Fibroblast of lung (primary cell): ENCODE measurements around the gene KCNH2. TPM values are rescaled to one million over a fixed set of nuclear protein-coding genes. Genes with fewer than 3 reads are reported as not detected.

Experiments used
- DNase-seq, 2 donors: peaks; one replicate each; pipeline versions ENCODE4 v3.0.0 to v3.0.0-alpha.2; 2010; ENCODE audit warnings: low read depth in 2 of 2
- H2AFZ ChIP-seq: 2 replicates; pipeline ENCODE4 v1.5.1; 2012; ENCODE audit warnings: low read length, control low read depth, inconsistent platforms
- H3K27ac ChIP-seq: 2 replicates; pipeline ENCODE4 v1.5.1; 2011; ENCODE audit warnings: low read length, control low read depth; ENCODE audit not compliant: insufficient read depth
- H3K27me3 ChIP-seq: 2 replicates; pipeline ENCODE4 v1.5.1; 2011; ENCODE audit warnings: mild to moderate bottlenecking, low read length; ENCODE audit not compliant: control insufficient read depth, insufficient read depth
- H3K36me3 ChIP-seq: 2 replicates; pipeline ENCODE4 v1.5.1; 2011; ENCODE audit warnings: low read length; ENCODE audit not compliant: control insufficient read depth, insufficient read depth
- H3K4me1 ChIP-seq: 2 replicates; pipeline ENCODE4 v1.5.1; 2011; ENCODE audit warnings: low read length; ENCODE audit not compliant: control insufficient read depth, insufficient read depth; ENCODE audit errors: extremely low read depth
- H3K4me2 ChIP-seq: 2 replicates; pipeline ENCODE4 v1.5.1; 2011; ENCODE audit warnings: low read length, control low read depth; ENCODE audit not compliant: insufficient read depth; ENCODE audit errors: extremely low read depth
- H3K4me3 ChIP-seq, 4 experiments: fragments of 200-600 bp in 1 of 4; sonication (generic) in 1 of 4; replicated peaks in 1 of 4; 2 replicates each; pipeline ENCODE4 v1.5.1; 2011 to 2016; ENCODE audit warnings: low read length in 4 of 4, low read depth in 3 of 4, mild to moderate bottlenecking in 3 of 4, control low read depth in 2 of 4, inconsistent platforms in 1 of 4, mixed read lengths in 1 of 4; ENCODE audit not compliant: insufficient read depth in 1 of 4; ENCODE audit errors: control extremely low read depth in 1 of 4
- H3K79me2 ChIP-seq: 2 replicates; pipeline ENCODE4 v1.5.1; 2012; ENCODE audit warnings: mild to moderate bottlenecking, low read length, inconsistent platforms; ENCODE audit not compliant: control insufficient read depth, insufficient read depth
- H3K9ac ChIP-seq: 2 replicates; pipeline ENCODE4 v1.5.1; 2011; ENCODE audit warnings: mild to moderate bottlenecking, low read length, control low read depth; ENCODE audit not compliant: insufficient read depth
- H3K9me3 ChIP-seq: 2 replicates; pipeline ENCODE4 v1.5.1; 2012; ENCODE audit warnings: low read depth, low read length; ENCODE audit not compliant: control insufficient read depth, insufficient read depth
- H4K20me1 ChIP-seq: 2 replicates; pipeline ENCODE4 v1.5.1; 2011; ENCODE audit warnings: low read length; ENCODE audit not compliant: control insufficient read depth, insufficient read depth; ENCODE audit errors: extremely low read depth
- EZH2 ChIP-seq: IDR thresholded peaks from 2 replicates; pipeline ENCODE4 v1.5.1; 2012; ENCODE audit warnings: low read length, control low read depth, mild to moderate bottlenecking; ENCODE audit errors: missing control alignments
- polyA plus RNA-seq, 2 donors: library from polyadenylated mRNA; depleted of rRNA in 1 of 2; stranded (reverse) in 1 of 2; unstranded in 1 of 2; fragments of >200 nt; gene quantifications; 2 replicates each; pipeline ENCODE4 v1.2.1, GENCODE V29; 2011 to 2012; ENCODE audit warnings: missing spikeins in 1 of 2
- total RNA-seq: library from RNA; depleted of rRNA; stranded (reverse); fragments of >200 nt; gene quantifications from 2 replicates; pipeline ENCODE4 v1.2.1, GENCODE V29; 2014
- TF ChIP-seq, protein P1 (sequence below), 2 donors: IDR thresholded peaks in 1 of 2; conservative IDR thresholded peaks in 1 of 2; 1 replicate in 1 of 2; 2 replicates in 1 of 2; pipeline ENCODE4 v1.5.1; 2011 to 2012; ENCODE audit warnings: low read length in 2 of 2, control low read depth in 1 of 2, inconsistent platforms in 1 of 2, low read depth in 1 of 2, mild to moderate bottlenecking in 1 of 2

KCNH2 gene
- total and polyA plus RNA-seq, 2 donors (not counting 1 experiment from before 2014, with no cell fraction given): 0.15 to 6.1 TPM

DNA sequence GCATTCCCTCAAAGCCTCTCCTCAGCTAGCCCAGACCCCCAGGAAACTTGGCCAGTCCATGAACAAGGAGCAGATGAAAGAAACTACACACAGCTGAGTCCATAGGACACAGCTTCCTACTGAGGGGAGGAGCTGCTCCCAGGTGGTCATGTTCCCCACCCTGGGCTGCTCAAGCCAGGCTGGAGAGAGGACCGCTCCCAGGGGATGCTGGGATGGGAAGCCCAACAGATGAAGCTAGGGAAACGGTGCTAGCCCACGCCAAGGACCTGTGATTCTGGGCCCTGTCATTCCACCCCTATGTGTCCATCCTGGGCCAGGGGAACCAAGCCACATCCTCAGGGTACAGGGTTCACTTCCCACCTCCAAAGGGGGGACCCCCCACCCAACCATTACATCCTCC is 19.0 kb downstream of the KCNH2 start:
- no peak overlapping the region for H2AFZ ChIP-seq
- no peaks in the 10 kb centered on the region for H3K79me2 ChIP-seq
- H4K20me1 ChIP-seq: no peaks in the 10 kb centered on the region
- no peak for DNase-seq
- H3K4me2 ChIP-seq: no peak overlapping the region
- H3K9me3 ChIP-seq: no peaks in the 10 kb centered on the region
- no peak overlapping the region for H3K9ac ChIP-seq
- TF ChIP-seq, protein P1, sequence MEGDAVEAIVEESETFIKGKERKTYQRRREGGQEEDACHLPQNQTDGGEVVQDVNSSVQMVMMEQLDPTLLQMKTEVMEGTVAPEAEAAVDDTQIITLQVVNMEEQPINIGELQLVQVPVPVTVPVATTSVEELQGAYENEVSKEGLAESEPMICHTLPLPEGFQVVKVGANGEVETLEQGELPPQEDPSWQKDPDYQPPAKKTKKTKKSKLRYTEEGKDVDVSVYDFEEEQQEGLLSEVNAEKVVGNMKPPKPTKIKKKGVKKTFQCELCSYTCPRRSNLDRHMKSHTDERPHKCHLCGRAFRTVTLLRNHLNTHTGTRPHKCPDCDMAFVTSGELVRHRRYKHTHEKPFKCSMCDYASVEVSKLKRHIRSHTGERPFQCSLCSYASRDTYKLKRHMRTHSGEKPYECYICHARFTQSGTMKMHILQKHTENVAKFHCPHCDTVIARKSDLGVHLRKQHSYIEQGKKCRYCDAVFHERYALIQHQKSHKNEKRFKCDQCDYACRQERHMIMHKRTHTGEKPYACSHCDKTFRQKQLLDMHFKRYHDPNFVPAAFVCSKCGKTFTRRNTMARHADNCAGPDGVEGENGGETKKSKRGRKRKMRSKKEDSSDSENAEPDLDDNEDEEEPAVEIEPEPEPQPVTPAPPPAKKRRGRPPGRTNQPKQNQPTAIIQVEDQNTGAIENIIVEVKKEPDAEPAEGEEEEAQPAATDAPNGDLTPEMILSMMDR (conservative IDR thresholded peaks at IDR 0.05 in 1 of 2, IDR thresholded peaks at IDR 0.05 in 1 of 2; ENCODE audit: low read depth in 1 of 2, low read length in 2 of 2): no peak
- no peak for TF ChIP-seq EZH2
- no peaks in the 10 kb centered on the region for H3K36me3 ChIP-seq
- peaks cover 3% of the 10 kb centered on the region for H3K27me3 ChIP-seq
- H3K4me3 ChIP-seq: no peak overlapping the region
- H3K4me1 ChIP-seq: peaks cover 3% of the 10 kb centered on the region
- no peak overlapping the region for H3K27ac ChIP-seq

DNA sequence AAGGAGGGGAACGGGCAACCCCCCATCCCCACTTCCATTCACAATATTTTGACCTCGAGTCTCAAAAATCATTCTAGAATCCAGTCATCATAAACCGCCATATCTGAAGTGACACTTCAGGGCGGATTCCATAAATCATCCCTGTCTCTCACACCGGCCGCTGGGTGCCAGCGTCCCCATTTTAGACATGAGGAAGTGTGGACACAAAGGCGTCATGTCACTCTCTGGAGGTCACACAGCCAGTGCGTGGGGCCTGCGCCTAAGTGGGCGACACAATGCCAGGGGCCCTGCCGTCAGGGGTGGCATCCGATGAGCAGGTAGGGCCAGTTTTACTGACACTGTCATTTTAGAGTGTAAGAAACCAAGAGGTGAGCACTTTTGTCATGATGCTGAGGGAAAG is 19.5 kb downstream of the KCNH2 start:
- H2AFZ ChIP-seq: no peak overlapping the region
- no peak overlapping the region for H3K4me3 ChIP-seq
- no peak for DNase-seq
- H3K4me2 ChIP-seq: no peak overlapping the region
- no peaks in the 10 kb centered on the region for H3K9me3 ChIP-seq
- TF ChIP-seq, protein P1 (conservative IDR thresholded peaks at IDR 0.05 in 1 of 2, IDR thresholded peaks at IDR 0.05 in 1 of 2; ENCODE audit: low read depth in 1 of 2, low read length in 2 of 2): no peak
- TF ChIP-seq EZH2: no peak
- no peaks in the 10 kb centered on the region for H3K36me3 ChIP-seq
- H3K27ac ChIP-seq: no peak overlapping the region
- H3K79me2 ChIP-seq: no peaks in the 10 kb centered on the region
- H3K9ac ChIP-seq: no peak overlapping the region
- peaks cover 3% of the 10 kb centered on the region for H3K4me1 ChIP-seq
- no peaks in the 10 kb centered on the region for H4K20me1 ChIP-seq
- peaks cover 3% of the 10 kb centered on the region for H3K27me3 ChIP-seq

DNA sequence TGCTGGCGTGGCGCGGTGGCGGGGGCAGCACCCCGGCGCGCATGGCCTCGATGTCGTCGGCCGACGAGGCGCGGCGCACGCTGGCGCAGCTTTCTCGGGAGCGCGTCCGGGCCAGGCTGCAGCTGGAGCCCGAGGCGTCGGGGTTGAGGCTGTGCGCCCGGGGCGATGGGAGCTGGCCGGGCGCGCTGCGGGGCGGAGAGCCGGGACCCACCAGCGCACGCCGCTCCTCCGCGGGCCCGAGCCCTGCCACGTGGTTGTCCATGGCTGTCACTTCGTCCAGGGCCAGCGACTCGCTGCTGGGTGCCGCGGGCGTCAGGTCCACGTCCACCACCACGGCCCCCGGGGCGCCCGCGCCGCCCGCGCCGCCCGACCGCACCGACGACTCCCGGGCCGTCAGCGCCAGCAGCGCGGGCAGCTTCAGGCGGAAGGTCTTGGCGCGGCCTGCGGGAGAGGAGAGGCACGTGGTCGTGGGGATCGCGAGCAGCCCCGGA is 20.0 kb downstream of the KCNH2 start:
- H3K9ac ChIP-seq: no peak overlapping the region
- no peak overlapping the region for H3K4me2 ChIP-seq
- no peaks in the 10 kb centered on the region for H3K9me3 ChIP-seq
- no peak overlapping the region for H3K4me3 ChIP-seq
- TF ChIP-seq EZH2: no peak
- TF ChIP-seq, protein P1 (conservative IDR thresholded peaks at IDR 0.05 in 1 of 2, IDR thresholded peaks at IDR 0.05 in 1 of 2; ENCODE audit: low read depth in 1 of 2, low read length in 2 of 2): no peak
- no peaks in the 10 kb centered on the region for H4K20me1 ChIP-seq
- DNase-seq: no peak
- no peak overlapping the region for H3K27ac ChIP-seq
- peaks cover 3% of the 10 kb centered on the region for H3K4me1 ChIP-seq
- no peaks in the 10 kb centered on the region for H3K79me2 ChIP-seq
- H2AFZ ChIP-seq: no peak overlapping the region
- peaks cover 3% of the 10 kb centered on the region for H3K27me3 ChIP-seq
- no peaks in the 10 kb centered on the region for H3K36me3 ChIP-seq
